HG02798 (cell line): ENCODE results near the gene PTPN14.

ENCODE experiments used
- ATAC-seq: cut with Tn5 transposase; IDR thresholded peaks from one replicate; pipeline ENCODE4 v1.9.1; 2021; ENCODE audit warnings: mild to moderate bottlenecking; ENCODE audit not compliant: unreplicated experiment, poor library complexity

PTPN14 gene

DNA sequence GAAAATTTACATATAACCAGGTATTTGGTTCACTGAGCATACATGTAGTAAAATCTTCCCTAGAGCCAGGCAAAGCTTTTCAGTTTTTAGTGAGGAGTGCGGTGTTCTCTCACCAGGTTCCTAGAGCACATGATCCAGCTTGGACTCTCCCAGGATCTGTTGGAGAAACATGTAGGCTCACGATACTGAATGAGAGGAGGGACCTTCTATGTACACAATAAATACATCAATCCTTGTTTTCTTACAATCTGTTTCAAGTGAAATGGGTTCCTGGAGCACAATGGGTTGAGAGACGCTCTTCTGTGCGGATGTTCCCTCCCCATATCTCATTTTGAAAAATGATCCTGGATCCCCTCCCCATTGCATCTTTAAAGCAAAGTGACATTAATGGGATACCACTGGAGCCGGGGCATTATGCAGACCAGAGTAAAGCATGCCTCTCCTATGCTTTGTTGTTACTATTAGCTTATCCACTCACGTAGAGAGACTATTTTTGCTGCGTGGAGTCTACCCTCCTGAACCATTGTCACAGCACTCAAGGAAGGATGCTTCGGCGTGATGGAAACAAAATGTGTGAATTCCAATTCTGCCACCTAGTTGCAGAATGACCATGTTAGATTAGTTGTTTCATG lies 251.1 kb downstream of the PTPN14 start:
- no peak for ATAC-seq
